ENCODE data around the gene FBXW12. TPM values are rescaled to one million over a fixed set of nuclear protein-coding genes. Genes with fewer than 3 reads are reported as not detected.

FBXW12 gene
- total RNA-seq, 1 experiment from 2014 or later, result not detected

GRCh38 chr3:48423883-48424695 lies 52.1 kb downstream of the FBXW12 start:
- CTCF ChIA-PET, result no interaction called here
- no peak for ATAC-seq
- Histone ChIP-seq H3K36me3 (ENCODE audit: low read depth, low read length) (no peaks in the 10 kb centered on the region), H3F3A (ENCODE audit: low read length, unreplicated experiment) (no peaks in the 10 kb centered on the region), H3K9me2 (replicated peaks; ENCODE audit: low read length) (no peaks in the 10 kb centered on the region), H3K9ac (ENCODE audit: low read length) (no peak overlapping the region), H3K4me1 (ENCODE audit: insufficient read depth, low read length) (peaks cover 18% of the 10 kb centered on the region), H3K27me3 (ENCODE audit: low read length) (no peaks in the 10 kb centered on the region), H3K9me3 (ENCODE audit: low read length) (no peaks in the 10 kb centered on the region), H3K4me3 (ENCODE audit: low read length) (no peak overlapping the region), H3K4me2 (ENCODE audit: low read length) (no peak overlapping the region), H4K20me1 (ENCODE audit: low read length) (no peaks in the 10 kb centered on the region), H2AFZ (ENCODE audit: low read length) (no peak overlapping the region), H3K27ac (ENCODE audit: low read length) (no peak overlapping the region), H3K79me2 (ENCODE audit: low read length) (peaks cover 19% of the 10 kb centered on the region)
- no TSS peak for BruUV-seq (replicated peaks)
- TF ChIP-seq, protein P1, sequence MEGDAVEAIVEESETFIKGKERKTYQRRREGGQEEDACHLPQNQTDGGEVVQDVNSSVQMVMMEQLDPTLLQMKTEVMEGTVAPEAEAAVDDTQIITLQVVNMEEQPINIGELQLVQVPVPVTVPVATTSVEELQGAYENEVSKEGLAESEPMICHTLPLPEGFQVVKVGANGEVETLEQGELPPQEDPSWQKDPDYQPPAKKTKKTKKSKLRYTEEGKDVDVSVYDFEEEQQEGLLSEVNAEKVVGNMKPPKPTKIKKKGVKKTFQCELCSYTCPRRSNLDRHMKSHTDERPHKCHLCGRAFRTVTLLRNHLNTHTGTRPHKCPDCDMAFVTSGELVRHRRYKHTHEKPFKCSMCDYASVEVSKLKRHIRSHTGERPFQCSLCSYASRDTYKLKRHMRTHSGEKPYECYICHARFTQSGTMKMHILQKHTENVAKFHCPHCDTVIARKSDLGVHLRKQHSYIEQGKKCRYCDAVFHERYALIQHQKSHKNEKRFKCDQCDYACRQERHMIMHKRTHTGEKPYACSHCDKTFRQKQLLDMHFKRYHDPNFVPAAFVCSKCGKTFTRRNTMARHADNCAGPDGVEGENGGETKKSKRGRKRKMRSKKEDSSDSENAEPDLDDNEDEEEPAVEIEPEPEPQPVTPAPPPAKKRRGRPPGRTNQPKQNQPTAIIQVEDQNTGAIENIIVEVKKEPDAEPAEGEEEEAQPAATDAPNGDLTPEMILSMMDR (conservative IDR thresholded peaks at IDR 0.05; ENCODE audit: low read depth, low read length), result no peak
- TF ChIP-seq EZH2phosphoT487 (IDR thresholded peaks at IDR 0.05; ENCODE audit: borderline replicate concordance, low read length), result no peak
- no peak for TF ChIP-seq EZH2 (IDR thresholded peaks at IDR 0.05; ENCODE audit: low read length, unreplicated experiment)
- POLR2A ChIA-PET (ENCODE audit: unreplicated experiment), result no interaction called here
- no peak for DNase-seq
- intact Hi-C loops (cut with micrococcal nuclease), result no loop called here

DNA sequence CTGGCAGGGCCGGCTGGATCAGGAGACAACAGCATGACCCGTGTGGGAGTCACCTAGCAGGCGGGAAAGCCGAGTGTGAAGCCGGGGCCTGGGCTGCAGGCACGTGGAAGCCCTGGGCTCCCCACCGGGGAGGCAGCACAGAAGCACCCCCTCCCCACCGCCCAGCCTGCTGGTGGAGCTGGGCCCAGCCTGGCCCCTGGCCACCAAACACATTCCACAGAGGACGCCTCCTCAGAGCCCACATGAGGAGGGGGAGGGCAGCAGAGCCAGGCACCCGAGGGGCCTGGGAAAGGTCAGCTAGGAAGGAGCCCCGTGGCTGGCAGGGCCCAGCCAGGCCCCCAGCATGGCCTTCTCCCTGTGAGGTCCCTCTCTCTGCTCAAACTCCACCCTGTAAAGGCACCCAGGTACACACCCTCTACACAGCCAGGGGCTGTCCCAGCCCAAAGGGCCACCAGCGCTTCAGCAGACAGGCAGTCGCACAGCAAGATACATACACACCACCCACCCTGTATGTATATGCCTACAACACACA lies 53.3 kb downstream of the FBXW12 start:
- no peaks in the 10 kb centered on the region for H3F3A ChIP-seq (ENCODE audit: low read length, unreplicated experiment)
- H4K20me1 ChIP-seq (ENCODE audit: low read length), result no peaks in the 10 kb centered on the region
- H3K4me1 ChIP-seq (ENCODE audit: insufficient read depth, low read length), result peaks cover 24% of the 10 kb centered on the region
- H3K79me2 ChIP-seq (ENCODE audit: low read length), result peaks cover 19% of the 10 kb centered on the region
- H3K27ac ChIP-seq (ENCODE audit: low read length), result no peak overlapping the region
- ChIA-PET CTCF (no interaction called here), POLR2A (ENCODE audit: unreplicated experiment) (interaction anchor here (0.5 kb wide), 1 partner anchor 20 kb away, joined by 3 read pairs; no protein-coding TSS in a partner anchor)
- no peaks in the 10 kb centered on the region for H3K9me2 ChIP-seq (replicated peaks; ENCODE audit: low read length)
- no peak overlapping the region for H3K4me3 ChIP-seq (ENCODE audit: low read length)
- ATAC-seq (no peak), DNase-seq (no peak)
- H3K36me3 ChIP-seq (ENCODE audit: low read depth, low read length), result no peaks in the 10 kb centered on the region
- TF ChIP-seq, protein P1 (conservative IDR thresholded peaks at IDR 0.05; ENCODE audit: low read depth, low read length), result no peak
- TF ChIP-seq EZH2phosphoT487 (IDR thresholded peaks at IDR 0.05; ENCODE audit: borderline replicate concordance, low read length), result no peak
- no peak for TF ChIP-seq EZH2 (IDR thresholded peaks at IDR 0.05; ENCODE audit: low read length, unreplicated experiment)
- no peak overlapping the region for H3K4me2 ChIP-seq (ENCODE audit: low read length)
- no TSS peak for BruUV-seq (replicated peaks)
- intact Hi-C loops (cut with micrococcal nuclease), result no loop called here
- H3K9me3 ChIP-seq (ENCODE audit: low read length), result no peaks in the 10 kb centered on the region
- no peak overlapping the region for H2AFZ ChIP-seq (ENCODE audit: low read length)
- H3K9ac ChIP-seq (ENCODE audit: low read length), result no peak overlapping the region
- H3K27me3 ChIP-seq (ENCODE audit: low read length), result no peaks in the 10 kb centered on the region

DNA sequence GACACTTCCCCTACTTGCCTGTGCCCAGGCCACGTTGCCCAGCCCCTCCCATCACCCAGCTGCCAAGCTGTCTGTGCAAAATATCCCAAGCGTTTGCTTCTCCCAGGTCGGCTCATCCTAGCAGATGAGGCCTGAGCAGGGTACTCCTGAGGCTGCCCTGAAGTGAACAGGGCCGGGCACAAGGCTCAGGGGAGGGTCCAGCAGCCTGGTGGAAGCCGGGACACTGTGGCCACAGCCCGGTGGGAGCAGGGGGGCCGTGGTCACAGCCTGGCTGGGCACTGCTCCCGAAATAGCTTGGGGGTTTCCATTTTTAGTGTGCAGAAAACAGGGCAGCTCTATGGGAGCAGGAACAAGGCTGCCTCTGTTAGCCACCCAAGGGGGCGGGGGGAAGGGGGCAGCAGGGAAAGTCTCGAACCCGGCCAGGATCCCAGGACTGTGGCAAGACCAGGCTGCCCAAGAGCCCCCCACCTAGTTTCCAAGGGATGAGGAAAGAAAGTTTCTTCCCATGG lies 54.4 kb downstream of the FBXW12 start:
- Histone ChIP-seq H3K4me3 (ENCODE audit: low read length) (no peak overlapping the region), H3K4me2 (ENCODE audit: low read length) (no peak overlapping the region), H3K9me2 (replicated peaks; ENCODE audit: low read length) (no peaks in the 10 kb centered on the region), H3K27me3 (ENCODE audit: low read length) (no peaks in the 10 kb centered on the region), H2AFZ (ENCODE audit: low read length) (no peak overlapping the region), H3K27ac (ENCODE audit: low read length) (no peak overlapping the region), H3K9ac (ENCODE audit: low read length) (no peak overlapping the region), H3F3A (ENCODE audit: low read length, unreplicated experiment) (no peaks in the 10 kb centered on the region), H3K79me2 (ENCODE audit: low read length) (peaks cover 19% of the 10 kb centered on the region), H3K36me3 (ENCODE audit: low read depth, low read length) (no peaks in the 10 kb centered on the region), H3K4me1 (ENCODE audit: insufficient read depth, low read length) (peaks cover 25% of the 10 kb centered on the region), H3K9me3 (ENCODE audit: low read length) (no peaks in the 10 kb centered on the region), H4K20me1 (ENCODE audit: low read length) (no peaks in the 10 kb centered on the region)
- no peak for DNase-seq
- TF ChIP-seq EZH2 (IDR thresholded peaks at IDR 0.05; ENCODE audit: low read length, unreplicated experiment) (no peak), EZH2phosphoT487 (IDR thresholded peaks at IDR 0.05; ENCODE audit: borderline replicate concordance, low read length) (no peak)
- TF ChIP-seq, protein P1 (conservative IDR thresholded peaks at IDR 0.05; ENCODE audit: low read depth, low read length), result no peak
- ATAC-seq, result no peak
- ChIA-PET POLR2A (ENCODE audit: unreplicated experiment) (no interaction called here), CTCF (interaction anchor here (1.1 kb wide), 1 partner anchor 10 kb away, joined by 5 read pairs; no protein-coding TSS in a partner anchor)
- no TSS peak for BruUV-seq (replicated peaks)
- intact Hi-C loops (cut with micrococcal nuclease), result no loop called here
